SU-DHL-6 (cell line): ENCODE results near the gene LAMTOR5.

Source experiments
- H2AFZ ChIP-seq: fragments of 200-600 bp; sonication (generic); 2 replicates; pipeline ENCODE4 v1.6.1; 2014; ENCODE audit warnings: low read depth, mild to moderate bottlenecking, moderate library complexity, mixed read lengths, antibody characterized with exemption, low read length; ENCODE audit not compliant: severe bottlenecking
- H3F3A ChIP-seq: fragments of 200-600 bp; shearing (Covaris generic); 2 replicates; pipeline ENCODE4 v1.6.0; 2016; ENCODE audit warnings: antibody characterized with exemption, mild to moderate bottlenecking; ENCODE audit not compliant: insufficient read depth
- H3K27ac ChIP-seq: fragments of 200-600 bp; sonication (generic); 2 replicates; pipeline ENCODE4 v1.5.1; 2016; ENCODE audit warnings: low read depth, mild to moderate bottlenecking, low read length, moderate library complexity, mixed read lengths
- H3K27me3 ChIP-seq: fragments of 200-600 bp; sonication (generic), shearing (Covaris generic); 2 replicates; pipeline ENCODE4 v1.6.0; 2014; ENCODE audit warnings: mild to moderate bottlenecking, low read length
- H3K36me3 ChIP-seq: fragments of 200-600 bp; sonication (generic); 2 replicates; pipeline ENCODE4 v1.6.1; 2014; ENCODE audit warnings: mild to moderate bottlenecking, low read length, mixed read lengths
- H3K4me2 ChIP-seq: fragments of 300-600, 200-600 bp; shearing (Covaris generic), sonication (generic); 2 replicates; pipeline ENCODE4 v1.6.0; 2014; ENCODE audit warnings: low read length, low read depth, mild to moderate bottlenecking; ENCODE audit not compliant: poor library complexity, severe bottlenecking
- H3K4me3 ChIP-seq: fragments of 200-600 bp; sonication (generic); 2 replicates; pipeline ENCODE4 v1.5.1; 2014; ENCODE audit warnings: antibody characterized with exemption, low read length, mild to moderate bottlenecking, mixed read lengths; ENCODE audit not compliant: insufficient read depth, poor library complexity, severe bottlenecking
- H3K79me2 ChIP-seq: fragments of 200-600 bp; sonication (generic); 2 replicates; pipeline ENCODE4 v1.6.1; 2014; ENCODE audit warnings: mild to moderate bottlenecking, low read length, moderate library complexity; ENCODE audit not compliant: insufficient read depth
- H3K9ac ChIP-seq: fragments of 200-600 bp; sonication (generic); 2 replicates; pipeline ENCODE4 v1.7.0; 2014; ENCODE audit warnings: mild to moderate bottlenecking, low read length
- H3K9me2 ChIP-seq: fragments of 200-600 bp; sonication (generic); replicated peaks from 2 replicates; pipeline ENCODE4 v1.6.1; 2014; ENCODE audit warnings: low read length; ENCODE audit not compliant: insufficient read depth
- H3K9me3 ChIP-seq: fragments of 200-600 bp; sonication (generic); 2 replicates; pipeline ENCODE4 v1.6.1; 2014; ENCODE audit warnings: low read length, mixed read lengths; ENCODE audit not compliant: insufficient read depth
- H4K20me1 ChIP-seq: fragments of 200-600 bp; sonication (generic); 2 replicates; pipeline ENCODE4 v1.6.1; 2014; ENCODE audit warnings: low read depth, mild to moderate bottlenecking, antibody characterized with exemption, low read length, moderate library complexity, mixed read lengths
- EZH2phosphoT487 ChIP-seq: fragments of 200-600 bp; sonication (generic), shearing (Covaris generic); conservative IDR thresholded peaks from 2 replicates; pipeline ENCODE4 v1.6.1; 2018; ENCODE audit warnings: mild to moderate bottlenecking, antibody characterized with exemption, low read length, moderate library complexity, mixed read lengths
- TF ChIP-seq, protein P1 (sequence below): fragments of 200-600 bp; sonication (generic); IDR thresholded peaks from one replicate; pipeline ENCODE4 v1.5.1; 2017; ENCODE audit warnings: antibody characterized with exemption, mild to moderate bottlenecking, low read length, moderate library complexity; ENCODE audit not compliant: insufficient read depth, poor library complexity, severe bottlenecking

The LAMTOR5 gene

DNA sequence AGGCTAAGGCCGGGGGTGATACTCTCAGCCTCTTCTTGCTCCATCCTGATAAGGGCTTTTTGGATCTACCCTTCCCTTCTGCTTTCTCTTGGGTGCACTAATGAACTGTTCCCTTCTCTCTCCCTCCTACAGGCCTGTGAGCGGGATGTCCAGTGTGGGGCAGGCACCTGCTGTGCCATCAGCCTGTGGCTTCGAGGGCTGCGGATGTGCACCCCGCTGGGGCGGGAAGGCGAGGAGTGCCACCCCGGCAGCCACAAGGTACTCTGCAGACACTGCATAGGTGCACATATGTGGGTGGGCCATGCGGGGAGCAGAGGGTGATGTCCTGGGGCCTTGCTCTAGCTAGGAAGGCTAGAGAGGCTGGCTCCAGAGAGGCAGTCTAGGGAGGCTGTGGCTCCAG is 46.3 kb upstream of the LAMTOR5 start:
- Histone ChIP-seq H3K9me2 (no peaks in the 10 kb centered on the region), H3K9me3 (no peaks in the 10 kb centered on the region), H3K79me2 (no peaks in the 10 kb centered on the region), H3K36me3 (no peaks in the 10 kb centered on the region), H4K20me1 (no peaks in the 10 kb centered on the region), H3K27me3 (no peaks in the 10 kb centered on the region), H3K4me3 (no peak overlapping the region), H3F3A (no peaks in the 10 kb centered on the region), H3K4me2 (no peak overlapping the region), H3K27ac (no peak overlapping the region), H2AFZ (no peak overlapping the region), H3K9ac (no peak overlapping the region)
- TF ChIP-seq, protein P1, sequence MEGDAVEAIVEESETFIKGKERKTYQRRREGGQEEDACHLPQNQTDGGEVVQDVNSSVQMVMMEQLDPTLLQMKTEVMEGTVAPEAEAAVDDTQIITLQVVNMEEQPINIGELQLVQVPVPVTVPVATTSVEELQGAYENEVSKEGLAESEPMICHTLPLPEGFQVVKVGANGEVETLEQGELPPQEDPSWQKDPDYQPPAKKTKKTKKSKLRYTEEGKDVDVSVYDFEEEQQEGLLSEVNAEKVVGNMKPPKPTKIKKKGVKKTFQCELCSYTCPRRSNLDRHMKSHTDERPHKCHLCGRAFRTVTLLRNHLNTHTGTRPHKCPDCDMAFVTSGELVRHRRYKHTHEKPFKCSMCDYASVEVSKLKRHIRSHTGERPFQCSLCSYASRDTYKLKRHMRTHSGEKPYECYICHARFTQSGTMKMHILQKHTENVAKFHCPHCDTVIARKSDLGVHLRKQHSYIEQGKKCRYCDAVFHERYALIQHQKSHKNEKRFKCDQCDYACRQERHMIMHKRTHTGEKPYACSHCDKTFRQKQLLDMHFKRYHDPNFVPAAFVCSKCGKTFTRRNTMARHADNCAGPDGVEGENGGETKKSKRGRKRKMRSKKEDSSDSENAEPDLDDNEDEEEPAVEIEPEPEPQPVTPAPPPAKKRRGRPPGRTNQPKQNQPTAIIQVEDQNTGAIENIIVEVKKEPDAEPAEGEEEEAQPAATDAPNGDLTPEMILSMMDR = no peak
- TF ChIP-seq EZH2phosphoT487 = no peak

DNA sequence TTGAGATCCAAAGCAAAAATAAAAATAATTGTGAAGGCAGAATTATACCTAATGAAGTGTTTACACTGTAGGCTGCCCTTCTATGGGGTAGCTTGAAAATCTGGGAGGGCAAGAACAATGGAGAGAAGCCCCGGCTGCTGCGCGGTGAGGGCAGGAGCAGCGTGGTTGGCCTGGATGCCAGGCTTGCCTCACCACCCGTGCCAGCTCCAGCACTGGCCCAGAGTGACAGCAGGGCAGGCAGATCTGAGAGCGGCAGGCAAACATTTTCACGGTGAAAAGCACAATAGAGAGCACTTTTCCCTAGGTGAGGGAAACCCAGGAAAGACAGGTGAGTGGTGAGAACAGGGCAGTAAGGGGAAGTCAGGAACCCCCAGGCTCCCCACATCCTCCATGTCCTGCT is 44.8 kb upstream of the LAMTOR5 start:
- TF ChIP-seq EZH2phosphoT487 = no peak
- TF ChIP-seq, protein P1 = no peak
- H3K4me2 ChIP-seq = no peak overlapping the region
- H3K36me3 ChIP-seq = no peaks in the 10 kb centered on the region
- H3K4me3 ChIP-seq = no peak overlapping the region
- H3K9me2 ChIP-seq = no peaks in the 10 kb centered on the region
- no peaks in the 10 kb centered on the region for H3K9me3 ChIP-seq
- H4K20me1 ChIP-seq = no peaks in the 10 kb centered on the region
- no peaks in the 10 kb centered on the region for H3F3A ChIP-seq
- no peak overlapping the region for H3K9ac ChIP-seq
- H2AFZ ChIP-seq = no peak overlapping the region
- no peak overlapping the region for H3K27ac ChIP-seq
- no peaks in the 10 kb centered on the region for H3K27me3 ChIP-seq
- H3K79me2 ChIP-seq = no peaks in the 10 kb centered on the region

DNA sequence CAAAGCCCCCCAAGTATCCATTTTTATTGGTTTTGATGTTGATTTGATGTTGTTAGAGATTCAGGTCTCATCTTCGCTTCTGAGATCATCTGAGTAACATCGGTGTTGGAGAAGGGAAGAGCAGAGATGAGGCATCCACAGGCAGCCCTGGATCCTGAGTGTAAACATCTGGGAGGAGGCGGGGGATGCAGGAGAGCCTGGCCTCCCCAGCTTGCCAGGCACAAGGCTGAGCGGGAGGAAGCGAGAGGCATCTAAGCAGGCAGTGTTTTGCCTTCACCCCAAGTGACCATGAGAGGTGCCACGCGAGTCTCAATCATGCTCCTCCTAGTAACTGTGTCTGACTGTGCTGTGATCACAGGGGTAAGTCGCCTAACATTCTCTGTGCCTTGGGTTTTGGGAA is 43.4 kb upstream of the LAMTOR5 start, which contains the start of gene PROK1:
Gene PROK1 (plus strand): TSS at position 221 of the 400 bp plus-strand sequence. CDS start 68 bp downstream, at position 289.
- no peak within 1 kb of the TSS for H3K4me2 ChIP-seq
- H3K27ac ChIP-seq = no peak within 1 kb of the TSS
- H3K9ac ChIP-seq = no peak within 1 kb of the TSS
- no peaks in the 10 kb centered on the region for H3F3A ChIP-seq
- TF ChIP-seq EZH2phosphoT487 = no peak
- TF ChIP-seq, protein P1 = no peak
- H3K79me2 ChIP-seq = no peaks in the 10 kb centered on the region
- no peak within 1 kb of the TSS for H2AFZ ChIP-seq
- H3K9me2 ChIP-seq = no peaks in the 10 kb centered on the region
- H3K36me3 ChIP-seq = no peaks in the 10 kb centered on the region
- no peaks in the 10 kb centered on the region for H3K9me3 ChIP-seq
- no peak within 1 kb of the TSS for H3K4me3 ChIP-seq
- H3K27me3 ChIP-seq = no peaks in the 10 kb centered on the region
- H4K20me1 ChIP-seq = no peaks in the 10 kb centered on the region
